Articular chondrocyte of knee joint (primary cell): ENCODE results near the gene GNAQ. TPM values are rescaled to one million over a fixed set of nuclear protein-coding genes. Genes with fewer than 3 reads are reported as not detected.

ENCODE experiments used
- total RNA-seq: library from RNA; depleted of rRNA; stranded (reverse); fragments of >200 nt; gene quantifications from 2 replicates; pipeline ENCODE4 v1.2.3, GENCODE V29; 2012

The GNAQ gene
- 52.7 and 60.1 TPM in 2 replicates for total RNA-seq

DNA sequence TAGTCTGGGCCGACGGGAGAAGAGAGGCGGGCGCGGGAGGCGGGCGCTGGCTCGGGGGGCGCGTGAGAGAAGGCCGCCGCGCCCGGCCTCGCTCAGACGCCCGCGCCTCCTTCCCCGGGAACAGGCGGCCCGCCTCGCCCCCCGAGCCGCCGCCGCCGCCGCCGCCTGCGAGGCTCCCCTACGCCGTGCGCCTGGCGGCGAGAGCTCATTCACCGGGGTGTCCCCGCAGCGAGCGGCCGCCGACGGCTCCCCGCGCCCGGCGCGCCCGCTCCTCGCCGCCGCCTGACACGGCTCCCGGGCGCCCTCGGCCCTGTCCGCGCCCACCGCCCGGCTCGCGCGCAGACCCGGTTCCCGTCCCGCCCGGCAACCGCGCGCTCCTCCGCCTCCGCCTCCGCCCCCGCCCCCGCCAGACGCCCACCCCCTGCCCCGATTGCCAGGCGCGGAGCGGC lies at the start of gene GNAQ:
GNAQ (minus strand) TSS at position 368 of the 449 bp plus-strand sequence. CDS start 576 bp downstream, outside the sequence.

Other genes with a start within 250 kb of the GNAQ start
- 13.2 and 17.4 TPM in 2 replicates for gene CEP78, start 204.3 kb upstream of the GNAQ start, total RNA-seq